Measurements from ENCODE around the gene STRC.
"Not testable (repeated sequence)": the region's sequence is repeated elsewhere in the genome, so short reads cannot be mapped to it uniquely, and the experiment has no call there.

The STRC gene

DNA sequence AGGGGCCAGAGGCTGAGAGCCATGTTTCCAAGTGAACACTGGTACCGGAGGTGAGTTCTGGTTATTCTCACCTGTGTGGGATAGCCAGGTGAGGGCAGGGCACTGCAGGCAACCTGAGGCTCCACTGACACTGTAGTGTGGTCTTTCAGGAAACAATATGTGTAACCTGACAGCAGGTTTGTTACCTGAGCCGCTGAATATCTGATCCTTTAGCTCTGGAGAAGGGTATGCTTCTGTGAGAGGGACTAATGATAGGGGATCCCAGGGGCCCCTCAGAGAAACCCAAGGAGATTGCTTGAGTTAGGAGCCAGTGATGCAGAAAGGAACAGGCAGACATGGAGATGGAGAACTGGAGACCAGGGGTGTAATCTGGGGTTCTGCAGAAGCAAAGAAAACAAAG, at the start of gene STRC:
STRC (minus strand) TSS at position 101 of the 400 bp plus-strand sequence; CDS start at position 23, 78 bp downstream.
- DNase-seq (ENCODE audit: low read depth) = not testable (repeated sequence)

GRCh38 chr15:43666177-43666576, 47.6 kb upstream of the STRC start:
- DNase-seq (ENCODE audit: low read depth) = not testable (repeated sequence)

DNA sequence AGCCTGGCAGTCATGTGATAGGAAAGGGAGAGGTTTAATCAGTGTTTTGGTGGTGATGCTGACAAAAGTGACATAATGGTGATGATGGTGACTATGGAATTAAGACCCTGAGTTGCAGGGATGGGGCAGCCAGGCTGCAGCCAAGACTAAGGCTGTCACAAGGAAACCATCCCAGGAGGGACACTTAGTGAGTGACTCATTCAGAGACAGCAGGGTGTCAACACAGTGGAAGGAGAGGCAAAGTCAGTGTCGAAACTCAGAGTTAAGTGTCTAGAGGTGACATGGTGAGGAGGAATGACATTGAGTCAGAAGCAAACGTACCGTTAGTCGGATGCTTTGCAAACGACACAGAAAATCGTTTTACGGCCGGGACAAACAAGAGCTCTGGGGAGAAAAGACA, 44.7 kb upstream of the STRC start:
- DNase-seq (ENCODE audit: low read depth) = not testable (repeated sequence)

GRCh38 chr15:43662293-43662692, 43.7 kb upstream of the STRC start:
- not testable (repeated sequence) for DNase-seq (ENCODE audit: low read depth)

GRCh38 chr15:43659727-43660126, 41.1 kb upstream of the STRC start:
- not testable (repeated sequence) for DNase-seq (ENCODE audit: low read depth)

DNA sequence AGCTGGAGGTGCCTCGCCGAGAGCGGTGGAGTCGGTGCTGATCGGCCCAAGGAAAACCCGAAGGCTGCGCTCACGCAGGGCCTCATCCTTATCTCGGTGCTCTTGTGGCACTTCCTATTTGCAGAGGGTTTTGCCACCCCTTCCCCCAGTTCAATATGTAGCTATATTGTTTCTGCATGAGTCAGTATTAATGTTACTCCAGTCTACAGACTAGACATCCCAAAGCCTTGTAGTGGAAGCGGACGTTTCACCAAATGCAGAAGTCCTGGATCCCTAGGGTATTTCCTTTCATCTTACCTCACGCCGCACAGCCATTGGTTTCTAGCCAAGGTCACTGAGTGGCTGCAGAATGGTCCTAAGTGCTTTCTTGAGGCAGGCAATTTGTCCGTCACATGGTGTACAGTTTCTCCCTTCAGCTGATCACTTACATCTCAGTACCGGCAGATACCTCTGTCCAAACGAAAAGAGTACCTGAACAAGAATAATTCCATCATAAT, 30.9 kb upstream of the STRC start:
- DNase-seq (ENCODE audit: low read depth) = not testable (repeated sequence)

GRCh38 chr15:43648649-43649429, 30.2 kb upstream of the STRC start, which contains the start of gene CATSPER2:
Gene CATSPER2 (minus strand): TSS chr15:43648844. CDS start chr15:43648061, 783 bp downstream.
- no peak for DNase-seq (ENCODE audit: low read depth)

DNA sequence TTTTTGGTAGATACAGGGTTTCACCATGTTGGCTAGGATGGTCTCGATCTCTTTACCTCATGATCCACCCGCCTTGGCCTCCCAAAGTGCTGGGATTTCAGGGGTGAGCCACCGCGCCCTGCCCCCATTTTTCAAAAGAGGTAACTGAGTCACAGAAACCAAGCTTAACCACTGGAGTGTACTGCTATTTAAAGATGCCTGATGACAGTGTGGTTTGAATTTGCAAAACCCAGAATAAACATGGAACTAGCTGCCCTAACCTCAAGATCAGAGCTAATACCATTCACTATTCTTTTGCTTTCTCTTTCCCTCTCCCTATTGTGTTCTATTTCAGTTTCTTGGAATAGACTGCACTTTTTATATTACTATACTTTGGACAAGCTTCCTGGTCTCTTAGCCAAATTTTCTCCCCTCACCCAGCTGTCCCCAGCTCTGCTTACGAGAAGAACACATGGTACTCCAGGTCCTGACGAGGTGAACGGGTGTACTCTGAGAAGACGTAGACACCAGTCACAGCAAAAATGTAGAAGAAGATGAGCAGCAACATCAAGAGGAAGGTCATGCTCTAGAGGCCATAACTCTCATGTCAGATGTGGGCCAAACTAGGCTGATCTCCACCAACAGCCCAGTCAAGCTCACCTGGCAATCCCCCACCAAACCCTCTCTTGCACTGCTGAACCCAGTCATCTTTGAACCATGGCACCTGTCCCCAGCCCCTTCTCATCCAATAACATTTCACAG, 20.0 kb upstream of the STRC start:
- DNase-seq (ENCODE audit: low read depth) = not testable (repeated sequence)

GRCh38 chr15:43626937-43627336, 8.3 kb upstream of the STRC start:
- not testable (repeated sequence) for DNase-seq (ENCODE audit: low read depth)

DNA sequence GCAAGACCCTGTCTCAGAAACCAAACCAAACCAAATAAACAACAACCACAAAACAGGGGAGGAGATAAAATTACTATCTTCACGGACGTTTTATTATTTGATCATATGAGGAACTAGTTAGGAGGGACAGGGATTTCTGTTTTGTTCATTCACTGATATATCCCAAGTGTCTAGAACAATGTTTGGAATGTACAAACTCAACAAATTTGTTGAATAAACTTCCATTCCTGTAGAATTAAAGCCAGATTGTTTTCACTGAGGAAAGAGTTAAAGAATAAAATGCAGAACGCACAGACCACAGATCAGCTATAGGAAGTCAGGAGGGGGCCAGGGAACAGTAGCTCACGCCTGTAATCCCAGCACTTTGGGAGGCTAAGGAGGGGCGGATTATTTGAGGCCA, 6.5 kb upstream of the STRC start:
- DNase-seq (ENCODE audit: low read depth) = no peak

GRCh38 chr15:43622068-43622799, 3.6 kb upstream of the STRC start:
- not testable (repeated sequence) for DNase-seq (ENCODE audit: low read depth)

DNA sequence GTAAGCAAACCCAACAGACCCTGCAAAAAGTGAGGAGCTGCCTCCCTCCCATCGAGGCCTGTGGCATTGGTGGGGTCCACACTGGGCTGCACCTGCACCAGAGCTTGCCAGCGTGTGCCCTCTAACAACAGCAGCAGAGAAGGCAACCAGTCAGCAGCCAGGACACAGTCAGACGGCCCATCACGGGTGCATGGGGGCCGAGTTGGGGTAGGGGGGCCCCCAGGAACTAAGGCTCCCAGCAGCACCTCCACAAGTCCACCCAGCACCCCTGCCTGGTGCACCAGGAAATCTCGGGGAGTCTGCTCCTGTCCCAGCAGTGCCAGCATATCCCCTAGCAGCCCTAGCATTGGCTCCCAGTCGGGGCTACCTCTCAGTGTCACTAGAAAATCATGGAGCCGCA, 850 bp downstream of the STRC start:
- DNase-seq (ENCODE audit: low read depth) = not testable (repeated sequence)

GRCh38 chr15:43602233-43602632, 16.4 kb downstream of the STRC start:
- DNase-seq (ENCODE audit: low read depth) = not testable (repeated sequence)

DNA sequence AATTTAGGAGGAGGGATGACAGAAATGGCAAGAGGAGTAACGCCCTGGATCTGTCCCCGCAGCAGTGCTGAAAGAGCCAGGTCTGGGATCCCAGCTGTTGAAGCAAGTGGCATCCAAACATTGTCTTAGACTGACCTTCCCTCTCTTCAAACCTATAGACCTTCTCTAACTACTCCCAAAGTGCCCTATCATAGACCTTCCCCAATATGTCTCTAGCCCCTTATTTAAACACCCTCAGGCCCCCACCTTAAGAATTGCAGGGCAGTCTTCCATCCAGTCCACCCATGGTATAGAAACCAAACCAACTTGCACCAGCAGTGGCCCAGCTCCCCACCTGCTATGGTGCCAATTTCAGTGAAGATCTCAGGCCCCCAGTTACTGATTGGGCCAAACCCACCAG, 18.4 kb downstream of the STRC start:
- not testable (repeated sequence) for DNase-seq (ENCODE audit: low read depth)

DNA sequence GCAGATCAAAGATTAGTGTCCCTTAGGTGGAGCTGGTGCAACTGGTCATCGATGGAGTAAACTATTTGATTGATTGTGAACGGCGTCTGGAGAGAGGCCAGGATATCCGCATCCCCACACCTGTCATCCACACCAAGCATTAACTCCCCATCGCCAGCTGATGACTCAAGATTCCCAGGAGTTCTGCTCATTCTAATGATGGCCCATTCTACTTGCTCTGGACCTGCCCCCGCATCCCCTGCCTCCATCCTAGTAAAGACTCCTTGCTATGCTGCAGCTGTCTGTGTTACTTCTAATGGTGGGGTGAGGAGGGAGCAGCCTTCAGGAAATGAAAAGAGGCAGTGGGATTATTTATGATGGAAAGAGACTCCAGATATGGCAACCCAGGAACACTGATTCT, 19.5 kb downstream of the STRC start:
- DNase-seq (ENCODE audit: low read depth) = not testable (repeated sequence)

DNA sequence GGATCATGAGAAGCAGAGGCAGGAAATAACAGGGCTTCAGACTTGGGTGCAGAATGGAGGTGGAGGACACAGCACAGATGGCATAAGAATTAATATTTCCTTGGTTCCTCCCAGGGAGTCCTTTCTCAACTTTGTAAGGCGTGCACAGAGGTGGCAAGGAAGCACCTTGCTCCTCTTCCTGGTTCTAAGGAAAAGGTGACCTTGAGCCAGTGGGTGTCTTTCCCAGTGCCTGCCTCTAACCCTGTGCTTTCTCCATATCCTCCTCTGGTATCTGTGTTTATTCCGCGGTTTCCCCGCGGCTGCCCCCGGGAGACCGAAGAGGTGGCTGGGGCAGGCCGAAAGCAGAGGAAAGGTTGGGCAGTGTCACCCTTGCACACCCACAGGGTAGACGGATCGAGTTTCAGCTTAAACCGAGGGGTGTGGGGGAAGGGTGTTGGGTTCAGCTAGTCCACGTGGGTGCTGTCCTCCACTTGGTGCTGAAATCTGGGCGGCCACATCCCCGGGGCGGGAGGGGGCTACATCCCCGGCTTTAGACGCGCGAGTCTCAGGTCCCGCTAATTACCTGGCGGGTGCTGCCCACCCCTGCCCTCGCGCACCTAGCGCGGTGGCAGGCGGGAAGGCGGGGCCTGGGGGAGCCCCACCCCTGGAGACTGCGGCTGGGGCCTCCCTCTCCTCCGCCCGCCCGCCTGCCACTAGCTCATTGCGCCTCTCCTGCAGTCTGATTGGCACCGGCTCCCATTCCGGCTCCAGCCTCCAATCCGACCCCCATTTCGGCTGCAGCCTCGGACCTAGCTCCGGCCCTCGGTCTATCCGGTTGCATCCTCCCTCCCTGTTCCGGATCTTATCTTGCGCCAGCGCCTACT, 25.0 kb downstream of the STRC start, which contains the start of gene CKMT1B:
CKMT1B (plus strand) TSS at position 700 of the 863 bp plus-strand sequence. CDS start 192 bp downstream, outside the sequence.
- not testable (repeated sequence) for DNase-seq (ENCODE audit: low read depth)

DNA sequence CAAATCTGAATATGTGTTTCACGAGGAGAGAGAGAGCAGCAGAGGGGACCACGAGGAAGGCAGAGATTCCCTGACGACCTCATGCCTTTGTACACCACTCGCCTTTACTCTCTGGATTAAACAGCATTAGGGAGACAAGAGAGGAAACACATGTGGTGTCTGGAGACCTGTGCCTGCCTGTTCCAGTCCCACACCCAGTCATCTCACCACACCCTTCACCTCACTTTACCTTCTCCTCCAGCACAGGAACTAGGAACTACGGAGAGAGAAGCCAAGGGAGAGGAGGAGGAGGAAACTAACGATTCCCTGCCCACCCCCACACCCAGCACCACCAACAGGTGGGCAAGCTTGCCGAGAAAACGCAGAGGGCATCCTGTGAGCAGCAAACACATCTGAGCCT, 25.8 kb downstream of the STRC start:
- DNase-seq (ENCODE audit: low read depth) = not testable (repeated sequence)

- DNase-seq (ENCODE audit: low read depth) = not testable (repeated sequence)
Measured at GRCh38 chr15:43589778-43590466, 28.7 kb downstream of the STRC start, which contains the start of gene PPIP5K1. Gene PPIP5K1 (minus strand): TSS chr15:43590208. CDS start chr15:43584504, 5,704 bp downstream.

DNA sequence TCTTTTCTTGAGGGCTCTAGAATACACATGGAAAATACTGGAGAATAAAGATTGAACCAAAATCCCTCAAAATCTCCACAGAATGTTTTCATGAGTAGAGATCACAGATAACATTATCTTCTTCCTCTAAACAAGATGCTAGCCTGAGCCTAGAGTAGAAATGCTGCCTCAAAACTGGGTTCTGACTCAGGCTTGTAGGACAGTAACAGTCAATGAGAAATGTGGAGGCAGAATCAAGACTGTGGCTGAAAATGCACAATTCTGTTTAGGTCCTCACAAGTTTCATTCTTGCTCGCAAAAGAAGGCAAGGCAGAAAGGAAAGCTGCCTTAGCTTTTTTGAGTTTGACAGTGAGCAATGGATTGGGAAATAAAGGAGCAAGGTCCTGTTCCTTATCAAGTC, 44.0 kb downstream of the STRC start:
- DNase-seq (ENCODE audit: low read depth) = not testable (repeated sequence)

GRCh38 chr15:43566615-43567014, 52.0 kb downstream of the STRC start:
- not testable (repeated sequence) for DNase-seq (ENCODE audit: low read depth)

Measured in stimulated activated CD8-positive, alpha-beta memory T cell treated with anti-CD3 and anti-CD28 coated beads, Interleukin-4, amount 100 ng/mL, for 24 hours (primary cell).